Endothelial cell of umbilical vein (primary cell): Measurements from ENCODE around the gene SYNDIG1. TPM values are rescaled to one million over a fixed set of nuclear protein-coding genes. Genes with fewer than 3 reads are reported as not detected.

Experiments
- BruUV-seq: library from RNA; stranded (reverse); fragments of 400-500 nt; replicated peaks from 2 replicates; lab custom pipeline; 2021; lab: Mats Ljungman, UMichigan
- CTCF ChIA-PET: fragments of 300-600, 350-600 bp; sonication (Branson Sonifier 250); formaldehyde crosslinking; loops from one replicate; lab custom pipeline; 2021; ENCODE audit warnings: antibody characterized with exemption, inconsistent platforms; lab: Charles Lee
- POLR2A ChIA-PET: fragments of 300-600, 350-600 bp; sonication (Branson Sonifier 250); formaldehyde crosslinking; loops from one replicate; lab custom pipeline; 2021; ENCODE audit warnings: antibody characterized with exemption, inconsistent platforms; lab: Charles Lee
- DNase-seq: peaks from one replicate; pipeline ENCODE4 v3.0.0-alpha.2; 2011; ENCODE audit warnings: low read depth, low spot score
- FAIRE-seq: peaks from 2 replicates; lab custom pipeline; 2011; peaks lifted over from hg19 to GRCh38; lab: Jason Lieb, UNC
- H2AFZ ChIP-seq: 2 replicates; pipeline ENCODE4 v1.6.0; 2012; ENCODE audit warnings: low read depth, low read length, control low read depth, inconsistent platforms
- H3K27ac ChIP-seq: 2 replicates; pipeline ENCODE4 v1.5.1; 2011; ENCODE audit warnings: low read depth, mild to moderate bottlenecking, control low read depth, low read length, moderate library complexity; ENCODE audit not compliant: insufficient read depth
- H3K27me3 ChIP-seq, 2 experiments: 2 replicates each; pipeline versions ENCODE4 v1.6.0 to v1.6.1; 2011; ENCODE audit warnings: low read length in 2 of 2, mixed read lengths in 1 of 2; ENCODE audit not compliant: control insufficient read depth in 2 of 2, insufficient read depth in 2 of 2
- H3K36me3 ChIP-seq, 2 experiments: 2 replicates in 1 of 2; 3 replicates in 1 of 2; pipeline ENCODE4 v1.5.1; 2011; ENCODE audit warnings: low read length in 2 of 2, mild to moderate bottlenecking in 1 of 2, moderate library complexity in 1 of 2; ENCODE audit not compliant: control insufficient read depth in 2 of 2, insufficient read depth in 2 of 2; ENCODE audit errors: extremely low read depth in 1 of 2
- H3K4me1 ChIP-seq: 3 replicates; pipeline ENCODE4 v1.5.1; 2011; ENCODE audit warnings: mild to moderate bottlenecking, low read length; ENCODE audit not compliant: control insufficient read depth, insufficient read depth; ENCODE audit errors: extremely low read depth
- H3K4me2 ChIP-seq: 2 replicates; pipeline ENCODE4 v1.6.1; 2011; ENCODE audit warnings: low read length, control low read depth, mixed read lengths; ENCODE audit not compliant: insufficient read depth
- H3K4me3 ChIP-seq, 3 experiments: fragments of 200-600 bp in 1 of 3; sonication (generic), shearing (Covaris generic) in 1 of 3; replicated peaks in 1 of 3; 2 replicates each; pipeline ENCODE4 v1.5.1; 2011 to 2016; ENCODE audit warnings: control low read depth in 3 of 3, low read length in 3 of 3, mild to moderate bottlenecking in 2 of 3, inconsistent platforms in 1 of 3, low read depth in 1 of 3, moderate library complexity in 1 of 3; ENCODE audit not compliant: insufficient read depth in 1 of 3
- H3K79me2 ChIP-seq: 2 replicates; pipeline ENCODE4 v1.6.0; 2012; ENCODE audit warnings: low read length, inconsistent platforms; ENCODE audit not compliant: control insufficient read depth, insufficient read depth
- H3K9ac ChIP-seq: replicated peaks from 2 replicates; pipeline ENCODE3; 2011; ENCODE audit warnings: low read length, control low read depth; ENCODE audit not compliant: insufficient read depth; ENCODE audit errors: extremely low read depth
- H3K9me1 ChIP-seq: replicated peaks from 3 replicates; pipeline ENCODE4 v1.6.0; 2011; ENCODE audit warnings: mild to moderate bottlenecking, low read length; ENCODE audit not compliant: control insufficient read depth, insufficient read depth; ENCODE audit errors: extremely low read depth
- H3K9me3 ChIP-seq: replicated peaks from 2 replicates; pipeline ENCODE4 v1.5.1; 2012; ENCODE audit warnings: low read length, inconsistent platforms; ENCODE audit not compliant: control insufficient read depth, insufficient read depth
- H4K20me1 ChIP-seq: replicated peaks from 2 replicates; pipeline ENCODE3; 2011; ENCODE audit warnings: mild to moderate bottlenecking, low read length; ENCODE audit not compliant: control insufficient read depth, insufficient read depth; ENCODE audit errors: extremely low read depth
- EZH2 ChIP-seq: IDR thresholded peaks from 2 replicates; pipeline ENCODE4 v1.6.1; 2012; ENCODE audit warnings: borderline replicate concordance, low read depth, mild to moderate bottlenecking, moderate library complexity, low read length, inconsistent platforms; ENCODE audit not compliant: severe bottlenecking
- FOS ChIP-seq: IDR thresholded peaks from 2 replicates; pipeline ENCODE4 v1.6.1; 2011; ENCODE audit warnings: mild to moderate bottlenecking, low read length, moderate library complexity, borderline replicate concordance; ENCODE audit not compliant: insufficient read depth
- GATA2 ChIP-seq: IDR thresholded peaks from 2 replicates; pipeline ENCODE4 v1.7.0; 2011; ENCODE audit warnings: low read depth, mild to moderate bottlenecking, moderate library complexity, mixed read lengths, low read length; ENCODE audit not compliant: insufficient read length, insufficient read depth
- JUN ChIP-seq: IDR thresholded peaks from 2 replicates; pipeline ENCODE4 v1.6.1; 2011; ENCODE audit warnings: borderline replicate concordance, low read depth; ENCODE audit not compliant: insufficient read length, insufficient read depth
- MAX ChIP-seq: IDR thresholded peaks from 2 replicates; pipeline ENCODE4 v1.6.1; 2011; ENCODE audit not compliant: insufficient read depth, insufficient read length
- MYC ChIP-seq: IDR thresholded peaks from one replicate; pipeline ENCODE4 v1.6.1; 2011; ENCODE audit warnings: mild to moderate bottlenecking, low read depth, low read length
- POLR2A ChIP-seq: IDR thresholded peaks from 2 replicates; pipeline ENCODE4 v1.6.1; 2012; ENCODE audit warnings: low read depth, mild to moderate bottlenecking, control low read depth, low read length
- POLR2AphosphoS5 ChIP-seq: IDR thresholded peaks from 2 replicates; pipeline ENCODE4 v1.6.1; 2012; ENCODE audit warnings: low read depth, mild to moderate bottlenecking, control low read depth, low read length, moderate library complexity; ENCODE audit not compliant: insufficient read depth
- dilution Hi-C: fragments of 300-500 bp; cut with MboI; formaldehyde crosslinking; loops from one replicate; pipeline ENCODE4 v1.15.0; 2019; ENCODE audit warnings: low sequenced_read_pairs; ENCODE audit not compliant: extremely low pct_ligation_motif_present
- intact Hi-C: fragments of 100-400 bp; cut with micrococcal nuclease; formaldehyde crosslinking; loops from one replicate; pipeline ENCODE4 v1.10.0; 2022
- polyA plus RNA-seq, 4 experiments: library from polyadenylated mRNA; depleted of rRNA in 3 of 4; stranded (reverse) in 3 of 4; unstranded in 1 of 4; fragments of >200 nt; gene quantifications; 2 replicates each; pipeline versions ENCODE4 v1.2.1 to v1.2.3, GENCODE V29; 2011 to 2012; ENCODE audit warnings: missing spikeins in 1 of 4
- total RNA-seq: library from RNA; stranded (reverse); gene quantifications from 2 replicates; pipeline ENCODE4 v1.2.3, GENCODE V29; 2021
- TF ChIP-seq, protein P1 (sequence below), 2 donors: IDR thresholded peaks; 1 replicate in 1 of 2; 2 replicates in 1 of 2; pipeline ENCODE4 v1.5.1; 2011; ENCODE audit warnings: low read length in 2 of 2, mild to moderate bottlenecking in 2 of 2, moderate library complexity in 2 of 2, control low read depth in 1 of 2, inconsistent platforms in 1 of 2, low read depth in 1 of 2; ENCODE audit not compliant: insufficient read depth in 1 of 2; ENCODE audit errors: extremely low read depth in 1 of 2

Gene SYNDIG1
- total and polyA plus RNA-seq, 2 donors (not counting 3 experiments of a cell fraction or from before 2014, with no cell fraction given), result not detected

GRCh38 chr20:24631173-24631505 is 161.7 kb downstream of the SYNDIG1 start:
- TF ChIP-seq FOS (no peak), GATA2 (no peak), POLR2AphosphoS5 (no peak), MYC (no peak), POLR2A (no peak), EZH2 (no peak), JUN (no peak), MAX (no peak)
- TF ChIP-seq, protein P1, sequence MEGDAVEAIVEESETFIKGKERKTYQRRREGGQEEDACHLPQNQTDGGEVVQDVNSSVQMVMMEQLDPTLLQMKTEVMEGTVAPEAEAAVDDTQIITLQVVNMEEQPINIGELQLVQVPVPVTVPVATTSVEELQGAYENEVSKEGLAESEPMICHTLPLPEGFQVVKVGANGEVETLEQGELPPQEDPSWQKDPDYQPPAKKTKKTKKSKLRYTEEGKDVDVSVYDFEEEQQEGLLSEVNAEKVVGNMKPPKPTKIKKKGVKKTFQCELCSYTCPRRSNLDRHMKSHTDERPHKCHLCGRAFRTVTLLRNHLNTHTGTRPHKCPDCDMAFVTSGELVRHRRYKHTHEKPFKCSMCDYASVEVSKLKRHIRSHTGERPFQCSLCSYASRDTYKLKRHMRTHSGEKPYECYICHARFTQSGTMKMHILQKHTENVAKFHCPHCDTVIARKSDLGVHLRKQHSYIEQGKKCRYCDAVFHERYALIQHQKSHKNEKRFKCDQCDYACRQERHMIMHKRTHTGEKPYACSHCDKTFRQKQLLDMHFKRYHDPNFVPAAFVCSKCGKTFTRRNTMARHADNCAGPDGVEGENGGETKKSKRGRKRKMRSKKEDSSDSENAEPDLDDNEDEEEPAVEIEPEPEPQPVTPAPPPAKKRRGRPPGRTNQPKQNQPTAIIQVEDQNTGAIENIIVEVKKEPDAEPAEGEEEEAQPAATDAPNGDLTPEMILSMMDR (IDR thresholded peaks at IDR 0.05; ENCODE audit: extremely low read depth in 1 of 2, insufficient read depth in 1 of 2, low read depth in 1 of 2, low read length in 2 of 2), result no peak
- no peak overlapping the region for H2AFZ ChIP-seq
- no peaks in the 10 kb centered on the region for H3K9me3 ChIP-seq
- H3K4me2 ChIP-seq, result no peak overlapping the region
- dilution Hi-C loops (no loop called here), intact Hi-C loops (no loop called here)
- no peaks in the 10 kb centered on the region for H3K27me3 ChIP-seq
- no peak for DNase-seq
- H4K20me1 ChIP-seq, result no peaks in the 10 kb centered on the region
- no peaks in the 10 kb centered on the region for H3K4me1 ChIP-seq
- ChIA-PET CTCF (no interaction called here), POLR2A (no interaction called here)
- no peaks in the 10 kb centered on the region for H3K79me2 ChIP-seq
- no peaks in the 10 kb centered on the region for H3K9me1 ChIP-seq
- H3K36me3 ChIP-seq, result no peaks in the 10 kb centered on the region
- BruUV-seq, result no TSS peak
- H3K4me3 ChIP-seq, result no peak overlapping the region
- FAIRE-seq, result no peak
- no peak overlapping the region for H3K9ac ChIP-seq
- H3K27ac ChIP-seq, result no peak overlapping the region
